Right renal pelvis (tissue), 4 donors: ENCODE measurements around the gene P2RY8. TPM values are rescaled to one million over a fixed set of nuclear protein-coding genes. Genes with fewer than 3 reads are reported as not detected.
"Not testable (repeated sequence)": the region's sequence is repeated elsewhere in the genome, so short reads cannot be mapped to it uniquely, and the experiment has no call there.

ENCODE experiments used
- DNase-seq, 4 donors: peaks; one replicate each; pipeline ENCODE4 v3.0.0-alpha.2; 2013; ENCODE audit warnings: low read depth in 4 of 4, low spot score in 3 of 4, missing footprints in 1 of 4
- polyA plus RNA-seq, 4 donors: library from polyadenylated mRNA; unstranded; fragments of 120-200 nt; gene quantifications; one replicate each; pipeline ENCODE4 v1.2.1, GENCODE V29; 2013; ENCODE audit not compliant: insufficient read length in 4 of 4

The P2RY8 gene
- polyA plus RNA-seq, 4 donors: 1.1 to 1.7 (median 1.3) TPM

DNA sequence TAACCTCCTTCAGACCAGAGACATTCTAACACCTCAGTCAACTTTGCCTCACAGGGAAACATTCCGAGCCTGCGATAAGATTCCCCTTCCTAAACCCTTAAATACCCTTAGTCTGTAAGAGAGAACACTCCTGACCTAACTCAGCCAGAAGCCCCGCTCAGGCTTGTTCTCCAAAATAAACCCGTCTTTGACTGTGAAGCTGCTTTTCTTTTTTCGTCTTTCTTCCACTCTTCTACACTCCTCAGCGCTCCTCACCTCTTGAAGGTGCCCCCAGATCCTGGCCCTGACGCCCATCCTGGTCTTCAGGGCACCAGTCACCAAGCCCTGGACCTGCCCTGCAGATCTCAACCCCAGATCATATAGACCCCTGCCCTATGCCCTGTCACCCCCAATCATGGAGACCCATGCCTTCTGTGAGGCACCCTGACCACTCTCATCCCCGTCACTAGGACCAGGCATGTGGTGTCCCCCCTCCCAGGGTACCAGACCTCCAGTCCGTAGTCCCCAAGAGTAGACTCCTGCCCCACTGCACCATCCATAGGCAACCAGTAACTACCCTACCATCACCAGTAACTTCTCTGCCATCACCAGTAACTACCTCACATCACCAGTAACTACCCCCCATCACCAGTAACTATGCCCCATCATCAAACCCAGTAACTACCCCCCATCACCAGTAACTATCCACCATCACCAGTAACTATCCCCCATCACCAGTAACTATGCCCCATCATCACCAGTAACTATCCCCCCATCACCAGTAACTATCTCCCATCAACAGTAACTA lies 87.8 kb downstream of the P2RY8 start:
- DNase-seq: no peak

DNA sequence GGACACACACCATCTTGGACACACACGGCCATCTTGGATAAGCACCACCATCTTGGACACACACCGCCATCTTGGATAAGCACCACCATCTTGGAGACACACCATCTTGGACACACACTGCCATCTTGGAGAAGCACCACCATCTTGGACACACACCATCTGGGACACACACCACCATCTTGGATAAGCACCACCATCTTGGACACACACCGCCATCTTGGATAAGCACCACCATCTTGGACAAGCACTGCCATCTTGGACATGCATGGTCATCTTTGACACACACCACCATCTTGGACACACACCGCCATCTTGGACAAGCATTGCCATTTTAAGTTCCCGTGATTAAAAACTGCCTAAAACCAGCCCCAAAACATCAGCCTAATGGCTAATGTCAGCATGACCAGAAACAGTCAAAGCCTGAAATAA lies 88.4 kb downstream of the P2RY8 start:
- not testable (repeated sequence) for DNase-seq

DNA sequence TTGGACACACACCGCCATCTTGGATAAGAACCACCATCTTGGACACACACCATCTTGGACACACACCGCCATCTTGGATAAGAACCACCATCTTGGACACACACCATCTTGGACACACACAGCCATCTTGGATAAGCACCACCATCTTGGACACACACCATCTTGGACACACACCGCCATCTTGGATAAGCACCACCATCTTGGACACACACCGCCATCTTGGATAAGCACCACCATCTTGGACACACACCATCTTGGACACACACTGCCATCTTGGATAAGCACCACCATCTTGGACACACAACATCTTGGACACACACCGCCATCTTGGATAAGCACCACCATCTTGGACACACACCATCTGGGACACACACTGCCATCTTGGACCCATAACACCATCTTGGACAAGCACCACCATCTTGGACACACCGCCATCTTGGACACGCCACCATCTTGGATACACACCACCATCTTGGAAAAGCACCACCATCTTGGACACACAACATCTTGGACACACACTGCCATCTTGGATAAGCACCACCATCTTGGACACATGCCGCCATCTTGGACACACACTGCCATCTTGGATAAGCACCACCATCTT lies 88.9 kb downstream of the P2RY8 start:
- not testable (repeated sequence) for DNase-seq

DNA sequence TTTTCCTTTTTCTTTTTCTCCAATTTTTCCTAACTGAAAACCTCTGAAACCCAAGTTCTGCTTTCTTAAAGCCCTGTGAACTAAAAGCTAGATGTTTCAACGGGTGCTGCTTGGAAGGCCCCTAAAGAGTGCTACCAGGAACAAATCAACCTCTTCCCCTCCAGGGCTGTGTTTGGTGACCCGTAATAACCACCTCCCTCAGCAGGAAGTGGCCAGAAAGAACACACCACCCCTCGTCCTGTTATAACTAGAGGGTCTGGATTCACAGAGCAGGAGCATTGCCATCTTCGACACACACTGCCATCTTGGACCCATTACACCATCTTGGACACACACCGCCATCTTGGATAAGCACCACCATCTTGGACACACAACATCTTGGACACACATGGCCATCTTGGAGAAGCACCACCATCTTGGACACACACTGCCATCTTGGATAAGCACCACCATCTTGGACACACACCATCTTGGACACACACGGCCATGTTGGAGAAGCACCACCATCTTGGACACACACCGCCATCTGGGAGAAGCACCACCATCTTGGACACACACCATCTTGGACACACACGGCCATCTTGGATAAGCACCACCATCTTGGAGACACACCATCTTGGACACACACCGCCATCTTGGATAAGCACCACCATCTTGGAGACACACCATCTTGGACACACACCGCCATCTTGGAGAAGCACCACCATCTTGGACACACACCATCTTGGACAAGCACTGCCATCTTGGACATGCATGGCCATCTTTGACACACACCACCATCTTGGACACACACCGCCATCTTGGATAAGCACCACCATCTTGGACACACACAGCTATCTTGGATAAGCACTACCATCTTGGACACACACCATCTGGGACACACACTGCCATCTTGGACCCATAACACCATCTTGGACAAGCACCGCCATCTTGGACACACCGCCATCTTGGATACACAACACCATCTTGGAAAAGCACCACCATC lies 89.7 kb downstream of the P2RY8 start:
- DNase-seq: not testable (repeated sequence)

DNA sequence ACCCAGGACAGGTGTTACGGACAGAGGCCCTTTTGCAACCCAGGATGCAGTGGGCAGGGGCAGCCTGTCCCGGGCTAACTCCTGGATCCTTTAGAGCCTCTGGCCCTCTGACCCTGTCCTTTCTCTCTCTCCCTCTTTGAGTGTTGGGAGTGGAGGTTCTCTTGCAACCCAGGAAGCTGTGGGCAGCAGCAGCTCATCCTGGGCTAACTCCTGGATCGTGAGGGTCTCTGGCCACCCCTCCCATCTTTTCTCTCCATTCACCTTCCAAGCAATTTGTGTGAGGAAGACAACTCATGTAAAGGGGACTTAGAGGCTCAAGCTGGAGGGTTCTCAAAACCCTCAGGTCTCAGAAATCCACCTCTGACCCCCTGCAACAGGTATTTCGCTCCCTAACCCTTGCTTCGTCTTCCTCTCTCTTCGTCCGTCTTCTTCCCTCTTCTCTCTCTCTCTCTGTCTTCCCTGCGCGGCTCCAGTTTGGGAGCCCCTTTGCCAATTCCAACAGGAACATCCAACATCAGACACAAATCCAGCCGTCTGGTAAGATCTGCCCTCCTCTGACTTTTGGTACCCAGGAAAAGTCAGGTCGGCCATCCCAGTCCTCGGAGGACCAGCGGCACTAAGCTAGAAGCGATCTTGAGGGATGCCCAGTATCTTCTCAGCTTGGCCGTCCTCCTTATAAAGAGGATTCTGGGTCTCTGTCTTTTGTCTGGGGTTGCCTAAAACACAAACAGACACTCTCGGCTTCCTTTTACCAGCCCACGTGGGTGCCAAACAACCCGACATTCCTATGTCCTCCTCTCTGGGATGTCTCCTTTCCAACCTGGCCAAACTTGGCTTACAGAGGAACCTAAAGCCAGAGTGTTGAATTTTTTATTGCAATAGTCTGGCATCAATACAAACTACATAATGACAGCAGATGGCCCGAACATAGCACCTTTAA lies 92.2 kb downstream of the P2RY8 start:
- no peak for DNase-seq

DNA sequence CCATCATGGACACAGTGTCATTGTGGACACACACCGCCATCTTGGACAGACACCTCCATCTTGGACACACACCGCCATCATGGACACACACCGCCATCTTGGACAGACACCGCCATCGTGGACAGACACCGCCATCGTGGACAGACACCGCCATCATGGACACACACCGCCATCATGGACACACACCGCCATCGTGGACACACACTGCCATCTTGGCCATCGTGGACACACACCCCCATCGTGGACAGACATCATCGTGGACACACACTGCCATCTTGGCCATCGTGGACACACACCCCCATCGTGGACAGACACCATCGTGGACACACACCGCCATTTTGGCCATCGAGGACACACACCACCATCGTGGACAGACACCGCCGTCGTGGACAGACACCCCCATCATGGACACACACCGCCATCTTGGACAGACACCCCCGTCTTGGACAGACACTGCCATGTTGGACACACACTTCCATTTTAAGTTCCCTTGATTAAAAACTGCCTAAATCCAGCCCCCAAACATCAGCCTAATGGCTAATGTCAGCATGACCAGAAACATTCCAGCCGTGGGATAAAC lies 93.4 kb downstream of the P2RY8 start:
- no peak for DNase-seq

DNA sequence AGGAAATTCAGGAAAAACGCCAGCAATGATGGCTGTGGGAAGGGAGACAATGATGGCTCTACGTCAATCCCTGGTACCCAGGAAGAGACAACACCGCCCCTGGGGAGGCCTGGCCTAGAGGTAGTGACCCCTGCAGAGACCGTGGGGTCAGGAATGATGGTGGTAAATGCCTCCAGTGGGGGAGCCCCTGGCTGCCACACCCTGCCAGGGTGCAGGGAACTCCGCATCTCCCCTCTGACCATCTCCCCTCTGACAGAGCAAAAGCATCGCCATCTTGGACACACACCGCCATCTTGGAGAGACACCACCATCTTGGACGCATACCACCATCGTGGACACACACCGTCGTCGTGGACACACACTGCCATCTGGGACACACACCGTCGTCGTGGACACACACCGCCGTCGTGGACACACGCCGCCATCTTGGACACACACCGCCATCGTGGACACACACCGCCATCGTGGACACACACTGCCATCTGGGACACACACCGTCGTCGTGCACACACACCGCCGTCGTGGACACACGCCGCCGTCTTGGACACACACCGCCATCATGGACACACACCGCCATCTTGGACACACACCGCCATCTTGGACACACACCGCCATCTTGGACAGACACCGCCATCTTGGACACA lies 94.1 kb downstream of the P2RY8 start:
- no peak for DNase-seq

DNA sequence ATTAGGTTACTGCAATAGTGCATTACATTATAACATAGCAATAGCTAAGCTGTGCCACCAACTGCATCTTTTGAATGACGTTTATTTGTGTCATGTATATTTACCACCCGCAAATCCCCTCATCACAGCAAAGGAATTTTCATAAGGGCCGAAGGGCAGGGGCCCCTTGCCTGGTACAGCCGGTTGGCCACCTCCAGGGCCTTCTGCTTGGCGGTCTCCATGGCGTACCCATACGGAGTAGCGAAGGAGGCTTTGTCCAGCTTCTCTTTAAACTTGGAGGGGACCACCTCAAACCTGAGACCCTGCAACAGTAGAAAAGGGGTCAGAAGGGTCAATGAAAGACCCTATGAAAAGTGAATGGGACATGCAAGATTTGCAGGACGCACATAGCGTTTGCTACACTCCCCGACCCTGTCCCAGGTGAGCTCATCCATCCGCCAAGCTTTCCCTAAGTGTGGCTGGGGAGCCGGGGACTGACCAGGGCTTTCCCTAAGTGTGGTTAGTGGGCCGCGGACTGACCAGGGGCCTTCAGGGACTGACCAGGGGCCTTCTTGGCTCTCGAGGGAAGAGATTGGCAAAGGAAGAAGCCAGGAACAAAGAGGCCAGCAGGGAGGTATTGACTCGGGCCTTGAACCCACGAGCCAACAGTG lies 94.8 kb downstream of the P2RY8 start:
- DNase-seq: no peak

DNA sequence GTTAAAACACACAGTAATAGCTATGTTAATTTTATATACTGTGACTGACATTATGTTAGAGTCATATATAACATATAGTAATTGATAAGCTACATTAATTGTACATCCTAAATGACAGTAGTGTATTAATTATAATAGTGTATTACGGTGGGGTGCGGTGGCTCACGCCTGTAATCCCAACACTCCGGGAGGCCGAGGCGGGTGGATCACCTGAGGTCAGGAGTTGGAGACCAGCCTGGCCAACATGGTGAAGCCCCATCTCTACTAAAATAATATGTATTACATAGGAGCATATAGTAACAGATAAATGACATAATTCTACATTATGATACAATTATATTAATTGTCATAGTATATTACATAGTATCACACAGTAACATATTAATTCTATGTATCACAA lies 96.5 kb downstream of the P2RY8 start:
- no peak for DNase-seq

DNA sequence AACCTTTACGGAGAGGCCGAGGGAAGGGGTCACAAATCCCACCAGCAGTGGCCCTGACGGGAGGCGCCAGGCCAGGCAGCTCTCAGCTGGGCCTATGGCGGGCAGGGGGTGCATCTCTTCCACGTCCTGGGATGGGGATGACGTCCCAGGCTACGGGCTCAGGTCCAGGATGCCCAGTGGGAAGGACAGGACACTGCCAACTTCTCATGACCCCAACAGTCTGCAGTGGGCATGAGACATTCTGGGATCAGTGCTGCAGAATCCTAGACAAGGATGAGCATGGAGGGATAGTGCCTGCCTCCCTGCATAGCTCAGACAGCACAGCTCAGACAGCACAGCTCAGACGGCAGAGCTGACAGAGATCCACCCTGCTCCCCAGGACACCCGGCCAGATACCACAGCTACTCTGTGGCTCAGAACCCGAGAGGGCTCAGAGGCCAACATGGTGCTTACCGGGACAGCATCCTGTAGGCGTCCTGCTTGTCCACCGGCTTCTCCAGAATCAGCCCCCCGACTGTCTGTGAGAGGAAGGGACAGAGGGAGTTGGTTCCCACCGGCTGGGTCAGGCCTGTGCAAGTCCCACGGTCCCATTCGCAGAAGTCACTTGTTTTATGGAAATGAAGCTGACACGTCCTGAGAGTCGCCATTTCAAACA lies 101.6 kb downstream of the P2RY8 start:
- DNase-seq: no peak

DNA sequence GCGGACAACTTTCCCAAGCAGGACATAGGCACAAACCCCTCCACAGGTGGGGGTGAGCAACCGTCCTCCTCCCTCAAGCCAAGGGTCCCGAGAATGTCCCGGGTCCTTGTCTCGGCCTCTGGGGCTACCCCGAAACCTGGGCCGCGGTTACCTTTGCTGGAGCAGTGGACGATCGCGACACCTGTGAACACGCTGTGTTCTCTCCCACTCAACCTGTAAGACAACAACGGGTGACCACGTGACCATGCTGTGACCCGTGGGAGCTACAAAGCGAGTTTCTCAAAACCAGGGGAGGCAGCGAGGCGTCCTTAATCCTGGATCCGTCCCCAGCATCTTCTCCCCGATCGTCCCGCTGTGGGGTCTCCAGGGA lies 102.1 kb downstream of the P2RY8 start:
- DNase-seq: no peak

DNA sequence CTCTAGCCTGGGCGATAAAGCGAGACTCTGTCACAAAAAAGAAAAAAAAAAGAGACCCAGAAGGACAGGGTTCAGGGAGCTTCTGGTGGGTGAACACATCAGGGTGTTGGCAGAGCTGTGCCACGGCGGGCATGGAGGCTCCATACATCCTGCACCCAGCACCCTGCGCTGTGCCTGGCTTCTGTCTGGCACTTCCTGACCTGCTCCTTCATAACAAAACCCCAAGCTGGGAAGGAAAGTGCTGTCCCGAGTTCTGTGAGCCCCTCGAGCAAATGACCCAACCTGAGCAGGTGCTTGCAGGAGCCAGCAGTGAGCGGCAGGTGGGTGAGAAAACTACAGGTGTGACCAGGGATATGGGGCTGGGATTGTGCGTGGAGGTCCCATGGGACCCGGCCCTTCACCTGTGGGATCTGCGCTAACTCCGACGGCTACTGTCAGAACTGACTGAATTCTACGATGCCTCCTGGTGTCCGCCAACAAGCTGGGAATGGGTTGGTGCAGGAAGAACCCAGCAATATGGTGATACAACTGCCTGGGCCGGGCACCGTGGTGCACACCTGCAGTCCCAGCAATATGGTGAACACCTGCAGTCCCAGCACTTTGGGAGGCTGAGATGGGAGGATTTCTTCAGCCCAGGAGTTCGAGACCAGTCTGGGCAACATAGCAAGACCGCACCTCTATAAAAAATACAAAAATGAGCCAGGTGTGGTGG lies 103.2 kb downstream of the P2RY8 start:
- DNase-seq: no peak

DNA sequence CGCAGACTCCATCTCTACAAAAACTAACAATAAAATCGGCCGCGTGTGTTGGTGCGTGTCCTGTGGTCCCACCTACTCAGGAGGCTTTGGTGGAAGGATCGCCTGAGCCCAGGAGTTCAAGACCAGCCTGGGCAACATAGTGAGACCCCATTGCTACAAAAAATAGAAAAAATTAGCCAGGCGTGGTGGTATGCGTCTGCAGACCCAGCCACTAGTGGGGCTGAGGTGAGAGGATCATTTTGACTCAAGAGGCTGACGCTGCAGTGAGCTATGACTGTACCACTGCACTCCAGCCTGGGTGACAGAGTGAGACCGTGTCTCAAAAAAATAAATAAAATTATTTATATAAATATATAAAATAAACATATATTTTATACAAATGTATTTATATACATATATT lies 106.5 kb downstream of the P2RY8 start:
- no peak for DNase-seq

DNA sequence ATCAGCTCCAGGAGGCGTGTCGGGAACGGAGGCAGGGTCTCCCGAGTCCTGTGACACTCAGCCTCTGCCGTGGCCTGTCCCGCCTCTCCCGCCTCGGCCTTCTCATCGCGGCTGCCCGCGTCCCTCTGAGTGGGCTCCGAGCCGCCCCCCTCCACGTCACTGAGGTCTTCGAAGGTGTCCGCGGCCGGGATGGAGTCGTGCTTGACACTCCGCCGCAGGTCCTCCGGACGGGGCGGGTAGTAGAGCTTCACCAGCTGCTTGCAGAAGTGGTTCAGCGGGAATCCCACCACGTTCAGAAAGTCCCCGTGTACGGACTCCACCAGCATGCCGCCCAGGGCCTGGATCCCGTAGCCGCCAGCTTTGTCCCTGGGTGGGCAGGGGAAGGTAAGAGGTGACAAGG lies 109.2 kb downstream of the P2RY8 start:
- no peak for DNase-seq

DNA sequence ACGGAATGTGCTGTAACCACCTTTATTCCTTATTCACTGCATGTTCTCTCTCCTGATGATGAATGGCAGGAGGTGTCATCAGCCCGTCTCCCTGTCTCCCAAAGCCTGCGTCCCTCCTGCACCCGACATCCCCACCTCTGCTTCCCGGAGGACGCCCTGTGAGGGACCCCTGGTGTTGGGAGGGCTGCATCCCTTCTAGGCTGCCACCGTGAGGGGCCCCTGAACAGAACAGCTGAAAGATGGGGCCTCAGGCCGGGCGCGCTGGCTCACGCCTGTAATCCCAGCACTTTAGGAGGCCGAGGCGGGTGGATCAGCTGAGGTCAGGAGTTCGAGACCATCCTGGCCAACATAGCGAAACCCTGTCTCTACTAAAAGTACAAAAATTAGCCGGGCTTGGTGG lies 110.7 kb downstream of the P2RY8 start:
- not testable (repeated sequence) for DNase-seq

DNA sequence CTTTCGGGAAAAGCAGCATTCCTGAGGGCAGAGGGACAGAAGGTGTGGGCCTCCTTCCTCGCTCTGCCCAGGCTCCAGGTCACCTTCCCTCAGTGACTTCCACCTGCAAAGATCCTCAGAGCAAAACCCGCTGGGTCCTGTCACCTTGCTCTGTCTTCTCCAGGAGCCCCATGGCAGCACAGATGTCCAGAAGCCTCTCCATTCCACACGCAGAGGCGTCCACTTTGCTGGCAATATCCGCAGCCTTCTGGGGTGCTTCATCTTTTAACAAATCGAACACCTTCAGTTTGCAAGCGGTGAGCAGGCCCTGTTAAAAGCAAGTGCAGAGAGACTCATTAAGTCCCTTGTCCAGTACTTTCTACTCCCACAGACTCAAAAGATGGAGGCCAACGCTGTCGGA lies 111.6 kb downstream of the P2RY8 start:
- no peak for DNase-seq

DNA sequence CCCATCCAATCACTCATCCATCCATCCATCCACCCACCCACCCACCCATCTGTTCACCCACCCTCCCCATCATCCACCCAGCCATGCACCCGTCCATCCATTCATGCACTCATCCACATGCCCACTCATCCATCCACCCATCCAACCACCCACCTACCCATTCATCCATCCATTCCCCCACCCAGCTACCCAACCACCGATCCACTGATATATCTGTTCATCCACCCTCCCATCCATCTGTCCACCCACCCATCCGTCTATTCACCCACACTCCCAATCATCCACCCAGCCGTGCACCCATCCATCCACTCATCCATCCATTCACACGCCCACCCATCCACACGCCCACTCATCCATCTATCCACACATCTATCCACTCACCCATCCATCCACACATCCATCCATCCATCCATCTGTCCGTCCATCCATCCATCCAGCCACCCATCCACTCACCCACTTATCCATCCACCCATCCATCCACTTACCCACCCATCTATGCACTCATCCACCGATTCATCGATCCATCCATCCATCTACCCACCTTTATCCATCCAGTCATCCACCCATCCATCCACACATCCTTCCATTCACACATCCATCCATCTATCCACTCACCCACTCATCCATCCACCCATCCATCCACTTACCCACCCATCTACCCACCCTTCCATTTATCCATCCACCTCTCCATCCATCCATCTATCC lies 112.7 kb downstream of the P2RY8 start:
- DNase-seq: no peak
